Esophagus muscularis mucosa (tissue), 4 donors: ENCODE results near the gene HK3. TPM values are rescaled to one million over a fixed set of nuclear protein-coding genes. Genes with fewer than 3 reads are reported as not detected.

Experiments
- DNase-seq: peaks from one replicate; pipeline ENCODE4 v3.0.0-alpha.2; 2017; ENCODE audit errors: extremely low spot score
- H3K27ac ChIP-seq, 4 donors: fragments of 200-600 bp; sonication (generic); replicated peaks in 1 of 4; 1 replicate in 3 of 4; 2 replicates in 1 of 4; pipeline ENCODE4 v1.5.1; 2016 to 2019; ENCODE audit warnings: mild to moderate bottlenecking in 1 of 4
- H3K27me3 ChIP-seq, 4 donors: fragments of 200-600 bp; sonication (generic); one replicate each; pipeline versions ENCODE4 v1.5.1 to v1.6.0; 2016 to 2019
- H3K36me3 ChIP-seq, 4 donors: fragments of 200-600 bp; sonication (generic); one replicate each; pipeline ENCODE4 v1.5.1; 2016 to 2019
- H3K4me1 ChIP-seq, 4 donors: fragments of 200-600 bp; sonication (generic); one replicate each; pipeline ENCODE4 v1.5.1; 2016 to 2019
- H3K4me3 ChIP-seq, 4 donors: fragments of 200-600 bp; sonication (generic); 1 replicate in 2 of 4; 2 replicates in 2 of 4; pipeline ENCODE4 v1.5.1; 2016 to 2019; ENCODE audit warnings: mild to moderate bottlenecking in 4 of 4, moderate library complexity in 1 of 4
- H3K9me3 ChIP-seq, 4 donors: fragments of 200-600 bp; sonication (generic); 1 replicate in 3 of 4; 2 replicates in 1 of 4; pipeline ENCODE4 v1.5.1; 2016 to 2019
- CTCF ChIP-seq, 3 experiments: fragments of 200-600 bp in 2 of 3; fragments of 450-650 bp in 1 of 3; sonication (generic) in 2 of 3; IDR thresholded peaks; one replicate each; pipeline ENCODE4 v1.5.1; 2017 to 2019; ENCODE audit warnings: antibody characterized with exemption in 3 of 3, mild to moderate bottlenecking in 2 of 3, moderate library complexity in 1 of 3
- EP300 ChIP-seq: sonication (generic); formaldehyde crosslinking; IDR thresholded peaks from one replicate; pipeline ENCODE4 v1.6.1; 2017; ENCODE audit warnings: antibody characterized with exemption
- POLR2A ChIP-seq: fragments of 450-650 bp; IDR thresholded peaks from one replicate; pipeline ENCODE4 v1.6.1; 2017; ENCODE audit warnings: antibody characterized with exemption, moderate library complexity, mild to moderate bottlenecking, low read depth
- POLR2AphosphoS5 ChIP-seq, 2 donors: sonication (generic); formaldehyde crosslinking; IDR thresholded peaks; one replicate each; pipeline ENCODE4 v1.6.1; 2017; ENCODE audit warnings: antibody characterized with exemption in 2 of 2
- WGBS: methylation state at CpG from one replicate; pipeline ENCODE4 v1.1.5; 2018; 5-methylcytosine and 5-hydroxymethylcytosine counted together
- intact Hi-C: fragments of 100-400 bp; cut with DNase I; formaldehyde crosslinking; loops from one replicate; pipeline ENCODE4 v1.15.1; 2023
- total RNA-seq, 4 donors: library from RNA; depleted of rRNA; stranded (reverse); fragments of >200 nt; gene quantifications; one replicate each; pipeline versions ENCODE4 v1.1.0 to v1.2.1, GENCODE V29; 2016

The HK3 gene
- total RNA-seq, 4 donors from 2014 or later, result 3.8 to 11.6 (median 6.9) TPM

- H3K36me3 ChIP-seq, result peaks cover 23 to 74% (median 41%) of the 10 kb centered on the region in 4 donors
These were observed 42.8 kb upstream of the HK3 start for GRCh38 chr5:176941951-176942350.

DNA sequence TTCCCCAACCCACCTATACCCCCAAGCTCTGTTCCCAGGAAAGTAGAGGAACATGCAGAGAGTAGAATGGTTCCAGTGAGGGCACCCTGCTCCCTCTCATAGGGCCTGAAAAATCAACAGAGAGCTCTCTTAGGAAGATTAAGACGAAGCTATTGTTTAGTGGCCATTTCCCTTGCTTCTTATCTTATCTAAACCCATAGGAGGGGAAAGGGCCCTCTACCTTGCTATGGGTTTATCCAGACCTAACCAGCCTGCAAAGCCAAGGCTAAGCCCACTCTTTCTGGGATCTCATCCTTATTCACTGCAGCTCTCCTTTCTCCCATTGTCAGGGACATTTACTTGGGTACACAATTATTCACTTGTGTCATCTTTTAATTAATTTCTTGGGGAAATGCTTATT is 39.3 kb upstream of the HK3 start:
- no peak for TF ChIP-seq CTCF (IDR thresholded peaks at IDR 0.05)
- TF ChIP-seq EP300, result no peak
- TF ChIP-seq POLR2AphosphoS5 (IDR thresholded peaks at IDR 0.05), result no peak
- no peak for TF ChIP-seq POLR2A
- 92% methylated on average over 1 of the region's 1 CpG for WGBS
- Histone ChIP-seq H3K27ac (no peak overlapping the region), H3K4me1 (peaks cover 5 to 18% (median 12%) of the 10 kb centered on the region in 4 donors), H3K27me3 (no peaks in the 10 kb centered on the region), H3K36me3 (peaks cover 16 to 53% (median 35%) of the 10 kb centered on the region in 4 donors), H3K9me3 (no peaks in the 10 kb centered on the region), H3K4me3 (no peak overlapping the region)
- intact Hi-C loops, result no loop called here
- DNase-seq, result no peak

More at GRCh38 chr5:176941951-176942350, 42.8 kb upstream of the HK3 start:
- H3K4me1 ChIP-seq, result peaks cover 7 to 18% (median 14%) of the 10 kb centered on the region in 4 donors
- no peak for DNase-seq
- 85% methylated on average over 9 of the region's 9 CpGs for WGBS
- H3K4me3 ChIP-seq, result no peak overlapping the region
- H3K27me3 ChIP-seq, result no peaks in the 10 kb centered on the region
- intact Hi-C loops, result no loop called here
- H3K27ac ChIP-seq, result no peak overlapping the region
- no peaks in the 10 kb centered on the region for H3K9me3 ChIP-seq
- no peak for TF ChIP-seq CTCF (IDR thresholded peaks at IDR 0.05)
- no peak for TF ChIP-seq POLR2A
- no peak for TF ChIP-seq POLR2AphosphoS5 (IDR thresholded peaks at IDR 0.05)
- TF ChIP-seq EP300, result no peak

DNA sequence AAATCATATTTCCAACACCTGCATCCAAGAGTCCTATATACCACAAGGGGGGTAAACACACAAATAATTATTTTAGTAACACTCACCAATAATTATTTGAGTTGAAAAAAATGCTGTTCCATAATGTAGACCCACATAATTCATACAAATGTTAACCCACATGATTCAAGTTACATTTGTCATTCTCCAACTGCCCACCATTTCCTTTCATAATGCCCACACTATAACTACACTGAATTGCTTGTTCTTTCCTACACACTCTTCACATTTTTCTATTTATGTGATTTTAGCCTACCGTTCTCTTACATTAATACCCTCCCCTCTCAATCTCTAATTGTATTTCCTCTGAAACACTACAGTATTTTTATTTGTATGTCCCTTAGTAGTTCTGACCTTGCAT is 35.9 kb upstream of the HK3 start:
- Histone ChIP-seq H3K4me1 (peaks cover 0 to 5% (median 0%) of the 10 kb centered on the region in 4 donors), H3K4me3 (no peak overlapping the region), H3K9me3 (no peaks in the 10 kb centered on the region), H3K36me3 (peaks cover 6 to 61% (median 38%) of the 10 kb centered on the region in 4 donors), H3K27ac (no peak overlapping the region), H3K27me3 (no peaks in the 10 kb centered on the region)
- DNase-seq, result no peak
- no peak for TF ChIP-seq POLR2AphosphoS5 (IDR thresholded peaks at IDR 0.05)
- TF ChIP-seq CTCF (IDR thresholded peaks at IDR 0.05), result no peak
- TF ChIP-seq POLR2A, result no peak
- no peak for TF ChIP-seq EP300
- intact Hi-C loops, result no loop called here
- WGBS, result 91% methylated on average over 1 of the region's 1 CpG

GRCh38 chr5:176934309-176934930 is 35.3 kb upstream of the HK3 start:
- WGBS, result 94% methylated on average over 7 of the region's 7 CpGs

More at GRCh38 chr5:176934309-176934930, 35.3 kb upstream of the HK3 start:
- TF ChIP-seq POLR2A (no peak), EP300 (no peak), POLR2AphosphoS5 (IDR thresholded peaks at IDR 0.05) (no peak), CTCF (IDR thresholded peaks at IDR 0.05) (no peak)
- Histone ChIP-seq H3K4me3 (no peak overlapping the region), H3K36me3 (peaks cover 6 to 65% (median 36%) of the 10 kb centered on the region in 4 donors), H3K27ac (no peak overlapping the region), H3K4me1 (peaks cover 0 to 5% (median 0%) of the 10 kb centered on the region in 4 donors), H3K9me3 (no peaks in the 10 kb centered on the region), H3K27me3 (no peaks in the 10 kb centered on the region)
- intact Hi-C loops, result no loop called here
- DNase-seq, result no peak
